ENCODE data around the gene MRPS6.

Gene MRPS6

GRCh38 chr21:34180826-34181359 lies 107.5 kb downstream of the MRPS6 start:
- DNase-seq (ENCODE audit: low read depth), result no peak

GRCh38 chr21:34181431-34182039 lies 108.2 kb downstream of the MRPS6 start:
- DNase-seq (ENCODE audit: low read depth), result no peak

- DNase-seq (ENCODE audit: low read depth), result no peak
Observed at GRCh38 chr21:34182436-34182835, 109.1 kb downstream of the MRPS6 start.

GRCh38 chr21:34183331-34183928 lies 110.1 kb downstream of the MRPS6 start:
- DNase-seq (ENCODE audit: low read depth), result no peak

- DNase-seq (ENCODE audit: low read depth), result no peak
Observed at GRCh38 chr21:34184232-34184631, 110.9 kb downstream of the MRPS6 start.

- no peak for DNase-seq (ENCODE audit: low read depth)
Observed at GRCh38 chr21:34185026-34185750, 111.8 kb downstream of the MRPS6 start.

GRCh38 chr21:34186109-34186719 lies 112.8 kb downstream of the MRPS6 start:
- no peak for DNase-seq (ENCODE audit: low read depth)

GRCh38 chr21:34187935-34188334 lies 114.6 kb downstream of the MRPS6 start:
- peak; percentile 51 for DNase-seq (ENCODE audit: low read depth)

- DNase-seq (ENCODE audit: low read depth), result no peak
Observed at GRCh38 chr21:34189506-34189905, 116.1 kb downstream of the MRPS6 start.

- DNase-seq (ENCODE audit: low read depth), result no peak
Observed at GRCh38 chr21:34190576-34191321, 117.4 kb downstream of the MRPS6 start.

GRCh38 chr21:34191876-34192275 lies 118.5 kb downstream of the MRPS6 start:
- DNase-seq (ENCODE audit: low read depth), result no peak

All from GM04504 (cell line).